Measurements from ENCODE around the gene NDEL1.

NDEL1 gene

GRCh38 chr17:8413328-8413727 lies 22.4 kb upstream of the NDEL1 start:
- TF ChIP-seq MAX (IDR thresholded peaks at IDR 0.05) (no peak), USF1 (IDR thresholded peaks at IDR 0.05) (no peak), NFIC (IDR thresholded peaks at IDR 0.05) (no peak), TEAD4 (IDR thresholded peaks at IDR 0.05) (no peak), FOXM1 (IDR thresholded peaks at IDR 0.05; ENCODE audit: borderline replicate concordance, low read depth) (no peak), CREB1 (IDR thresholded peaks at IDR 0.05; ENCODE audit: low read depth) (no peak), CEBPB (IDR thresholded peaks at IDR 0.05) (no peak), TAF1 (IDR thresholded peaks at IDR 0.05; ENCODE audit: low read depth) (no peak), EGR1 (IDR thresholded peaks at IDR 0.05) (no peak), RAD21 (IDR thresholded peaks at IDR 0.05; ENCODE audit: low read depth) (no peak), ZBTB7A (IDR thresholded peaks at IDR 0.05; ENCODE audit: low read depth) (no peak), YY1 (IDR thresholded peaks at IDR 0.05; ENCODE audit: low read depth) (no peak), REST (IDR thresholded peaks at IDR 0.05; ENCODE audit: low read depth) (no peak), EP300 (IDR thresholded peaks at IDR 0.05; ENCODE audit: borderline replicate concordance) (no peak), TCF12 (IDR thresholded peaks at IDR 0.05; ENCODE audit: low read depth) (no peak)

- TF ChIP-seq YY1 (IDR thresholded peaks at IDR 0.05; ENCODE audit: low read depth), result no peak
- TF ChIP-seq EP300 (IDR thresholded peaks at IDR 0.05; ENCODE audit: borderline replicate concordance), result no peak
- TF ChIP-seq ZBTB7A (IDR thresholded peaks at IDR 0.05; ENCODE audit: low read depth), result no peak
- no peak for TF ChIP-seq MAX (IDR thresholded peaks at IDR 0.05)
- no peak for TF ChIP-seq NFIC (IDR thresholded peaks at IDR 0.05)
- TF ChIP-seq TCF12 (IDR thresholded peaks at IDR 0.05; ENCODE audit: low read depth), result no peak
- TF ChIP-seq REST (IDR thresholded peaks at IDR 0.05; ENCODE audit: low read depth), result no peak
- no peak for TF ChIP-seq CEBPB (IDR thresholded peaks at IDR 0.05)
- TF ChIP-seq FOXM1 (IDR thresholded peaks at IDR 0.05; ENCODE audit: borderline replicate concordance, low read depth), result no peak
- TF ChIP-seq CREB1 (IDR thresholded peaks at IDR 0.05; ENCODE audit: low read depth), result no peak
- TF ChIP-seq RAD21 (IDR thresholded peaks at IDR 0.05; ENCODE audit: low read depth), result no peak
Measured at GRCh38 chr17:8413938-8414337, 21.7 kb upstream of the NDEL1 start.

GRCh38 chr17:8417806-8418205 lies 17.9 kb upstream of the NDEL1 start:
- TF ChIP-seq YY1 (IDR thresholded peaks at IDR 0.05; ENCODE audit: low read depth), result no peak
- TF ChIP-seq CEBPB (IDR thresholded peaks at IDR 0.05), result no peak
- TF ChIP-seq RAD21 (IDR thresholded peaks at IDR 0.05; ENCODE audit: low read depth), result no peak
- no peak for TF ChIP-seq NFIC (IDR thresholded peaks at IDR 0.05)
- TF ChIP-seq CREB1 (IDR thresholded peaks at IDR 0.05; ENCODE audit: low read depth), result no peak
- no peak for TF ChIP-seq REST (IDR thresholded peaks at IDR 0.05; ENCODE audit: low read depth)
- no peak for TF ChIP-seq TAF1 (IDR thresholded peaks at IDR 0.05; ENCODE audit: low read depth)
- TF ChIP-seq USF1 (IDR thresholded peaks at IDR 0.05), result no peak
- TF ChIP-seq TEAD4 (IDR thresholded peaks at IDR 0.05), result no peak
- no peak for TF ChIP-seq TCF12 (IDR thresholded peaks at IDR 0.05; ENCODE audit: low read depth)
- TF ChIP-seq EP300 (IDR thresholded peaks at IDR 0.05; ENCODE audit: borderline replicate concordance), result no peak
- no peak for TF ChIP-seq EGR1 (IDR thresholded peaks at IDR 0.05)
- no peak for TF ChIP-seq FOXM1 (IDR thresholded peaks at IDR 0.05; ENCODE audit: borderline replicate concordance, low read depth)
- TF ChIP-seq ZBTB7A (IDR thresholded peaks at IDR 0.05; ENCODE audit: low read depth), result no peak
- no peak for TF ChIP-seq MAX (IDR thresholded peaks at IDR 0.05)

GRCh38 chr17:8418471-8418870 lies 17.2 kb upstream of the NDEL1 start:
- TF ChIP-seq REST (IDR thresholded peaks at IDR 0.05; ENCODE audit: low read depth), result no peak
- no peak for TF ChIP-seq YY1 (IDR thresholded peaks at IDR 0.05; ENCODE audit: low read depth)
- no peak for TF ChIP-seq CEBPB (IDR thresholded peaks at IDR 0.05)
- TF ChIP-seq TAF1 (IDR thresholded peaks at IDR 0.05; ENCODE audit: low read depth), result no peak

Data from Ishikawa (cell line).